ENCODE data around the gene GPC5.

Gene GPC5

DNA sequence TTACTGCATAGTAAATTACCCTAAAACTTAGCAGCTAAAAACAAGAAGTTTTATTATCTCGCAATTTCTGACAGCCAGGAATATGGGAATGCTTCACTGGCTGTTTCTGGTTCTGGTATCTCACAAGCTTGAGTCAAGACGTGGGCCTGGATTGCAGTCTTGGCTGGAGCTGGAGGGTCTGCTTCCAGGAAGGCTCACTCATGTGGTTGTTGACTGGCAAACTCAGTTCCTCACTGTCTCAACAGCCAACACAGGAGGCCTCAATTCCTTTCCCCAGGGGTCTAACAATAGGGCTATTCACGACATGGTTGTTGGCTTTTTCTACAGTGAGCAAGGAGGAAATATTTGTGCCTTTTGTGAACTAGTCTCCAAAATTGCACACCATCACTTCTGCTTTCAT, 146.3 kb downstream of the GPC5 start:
- no peak overlapping the region for H2AFZ ChIP-seq (ENCODE audit: low read depth)
- TF ChIP-seq, protein P1, sequence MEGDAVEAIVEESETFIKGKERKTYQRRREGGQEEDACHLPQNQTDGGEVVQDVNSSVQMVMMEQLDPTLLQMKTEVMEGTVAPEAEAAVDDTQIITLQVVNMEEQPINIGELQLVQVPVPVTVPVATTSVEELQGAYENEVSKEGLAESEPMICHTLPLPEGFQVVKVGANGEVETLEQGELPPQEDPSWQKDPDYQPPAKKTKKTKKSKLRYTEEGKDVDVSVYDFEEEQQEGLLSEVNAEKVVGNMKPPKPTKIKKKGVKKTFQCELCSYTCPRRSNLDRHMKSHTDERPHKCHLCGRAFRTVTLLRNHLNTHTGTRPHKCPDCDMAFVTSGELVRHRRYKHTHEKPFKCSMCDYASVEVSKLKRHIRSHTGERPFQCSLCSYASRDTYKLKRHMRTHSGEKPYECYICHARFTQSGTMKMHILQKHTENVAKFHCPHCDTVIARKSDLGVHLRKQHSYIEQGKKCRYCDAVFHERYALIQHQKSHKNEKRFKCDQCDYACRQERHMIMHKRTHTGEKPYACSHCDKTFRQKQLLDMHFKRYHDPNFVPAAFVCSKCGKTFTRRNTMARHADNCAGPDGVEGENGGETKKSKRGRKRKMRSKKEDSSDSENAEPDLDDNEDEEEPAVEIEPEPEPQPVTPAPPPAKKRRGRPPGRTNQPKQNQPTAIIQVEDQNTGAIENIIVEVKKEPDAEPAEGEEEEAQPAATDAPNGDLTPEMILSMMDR (conservative IDR thresholded peaks at IDR 0.05; ENCODE audit: low read depth, low read length), result no peak
- H3K79me2 ChIP-seq (ENCODE audit: insufficient read depth, low read depth), result no peaks in the 10 kb centered on the region
- no peak overlapping the region for H3K4me2 ChIP-seq
- no peak overlapping the region for H3K4me3 ChIP-seq (IDR thresholded peaks at IDR 0.05; ENCODE audit: insufficient read depth, low read depth, low read length)
- no peaks in the 10 kb centered on the region for H4K20me1 ChIP-seq (ENCODE audit: insufficient read depth)
- no peak overlapping the region for H3K27ac ChIP-seq
- H3K27me3 ChIP-seq (ENCODE audit: insufficient read depth, low read depth), result no peaks in the 10 kb centered on the region
- H3K9ac ChIP-seq, result no peak overlapping the region
- no peaks in the 10 kb centered on the region for H3K36me3 ChIP-seq (ENCODE audit: insufficient read depth)
- H3K4me1 ChIP-seq (ENCODE audit: low read depth, poor library complexity, severe bottlenecking), result no peaks in the 10 kb centered on the region

DNA sequence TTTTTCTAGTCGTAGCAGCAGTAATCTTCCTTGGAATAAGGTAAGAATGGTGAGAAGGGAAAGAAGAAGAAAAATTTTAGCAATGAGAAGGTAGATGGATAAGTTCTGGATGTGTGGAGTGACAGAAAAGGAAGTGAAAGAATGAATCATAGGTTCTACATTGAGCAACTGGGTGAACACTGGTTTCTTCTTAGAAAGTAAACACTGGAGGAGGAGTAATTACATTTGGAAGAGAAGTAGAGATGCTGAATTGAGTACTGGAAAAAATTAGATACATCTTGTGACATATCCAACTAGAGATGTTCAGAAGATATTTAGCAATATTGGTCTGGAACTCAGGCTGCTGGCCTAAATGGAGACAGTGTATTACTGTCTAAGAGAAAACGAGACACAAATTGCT, 148.5 kb downstream of the GPC5 start:
- no peaks in the 10 kb centered on the region for H3K4me1 ChIP-seq (ENCODE audit: low read depth, poor library complexity, severe bottlenecking)
- no peak overlapping the region for H3K9ac ChIP-seq
- H3K79me2 ChIP-seq (ENCODE audit: insufficient read depth, low read depth), result no peaks in the 10 kb centered on the region
- no peak overlapping the region for H3K27ac ChIP-seq
- TF ChIP-seq, protein P1 (conservative IDR thresholded peaks at IDR 0.05; ENCODE audit: low read depth, low read length), result no peak
- H2AFZ ChIP-seq (ENCODE audit: low read depth), result no peak overlapping the region
- no peaks in the 10 kb centered on the region for H3K27me3 ChIP-seq (ENCODE audit: insufficient read depth, low read depth)
- no peaks in the 10 kb centered on the region for H4K20me1 ChIP-seq (ENCODE audit: insufficient read depth)
- H3K36me3 ChIP-seq (ENCODE audit: insufficient read depth), result no peaks in the 10 kb centered on the region
- no peak overlapping the region for H3K4me3 ChIP-seq (IDR thresholded peaks at IDR 0.05; ENCODE audit: insufficient read depth, low read depth, low read length)
- no peak overlapping the region for H3K4me2 ChIP-seq

- Histone ChIP-seq H3K4me2 (no peak overlapping the region), H3K27me3 (ENCODE audit: insufficient read depth, low read depth) (no peaks in the 10 kb centered on the region), H3K27ac (no peak overlapping the region), H2AFZ (ENCODE audit: low read depth) (no peak overlapping the region), H3K4me1 (ENCODE audit: low read depth, poor library complexity, severe bottlenecking) (no peaks in the 10 kb centered on the region), H3K9ac (no peak overlapping the region), H3K36me3 (ENCODE audit: insufficient read depth) (no peaks in the 10 kb centered on the region), H4K20me1 (ENCODE audit: insufficient read depth) (no peaks in the 10 kb centered on the region), H3K79me2 (ENCODE audit: insufficient read depth, low read depth) (no peaks in the 10 kb centered on the region), H3K4me3 (IDR thresholded peaks at IDR 0.05; ENCODE audit: insufficient read depth, low read depth, low read length) (no peak overlapping the region)
- TF ChIP-seq, protein P1 (conservative IDR thresholded peaks at IDR 0.05; ENCODE audit: low read depth, low read length), result no peak
These were observed 155.2 kb downstream of the GPC5 start for GRCh38 chr13:91553584-91553983.

DNA sequence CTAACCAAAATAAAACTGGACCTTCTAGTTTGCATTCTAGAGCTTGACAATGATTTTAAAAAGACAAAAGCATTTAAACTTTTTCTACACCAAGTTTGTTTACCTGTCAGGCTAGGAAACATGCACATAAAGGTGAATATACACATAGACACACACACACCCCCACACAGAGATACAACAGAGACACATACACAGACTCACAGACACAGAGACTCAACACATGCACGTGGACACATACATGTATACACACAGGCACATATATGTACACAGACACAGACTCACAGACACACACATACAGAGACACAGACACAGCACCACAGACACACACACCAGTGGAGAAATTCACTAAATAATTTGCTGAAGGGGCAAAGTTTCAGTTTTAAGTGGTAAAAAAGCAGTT, 155.7 kb downstream of the GPC5 start:
- no peak overlapping the region for H2AFZ ChIP-seq (ENCODE audit: low read depth)
- no peaks in the 10 kb centered on the region for H3K36me3 ChIP-seq (ENCODE audit: insufficient read depth)
- no peak overlapping the region for H3K4me3 ChIP-seq (IDR thresholded peaks at IDR 0.05; ENCODE audit: insufficient read depth, low read depth, low read length)
- TF ChIP-seq, protein P1 (conservative IDR thresholded peaks at IDR 0.05; ENCODE audit: low read depth, low read length), result no peak
- H3K27me3 ChIP-seq (ENCODE audit: insufficient read depth, low read depth), result no peaks in the 10 kb centered on the region
- H3K4me1 ChIP-seq (ENCODE audit: low read depth, poor library complexity, severe bottlenecking), result no peaks in the 10 kb centered on the region
- no peak overlapping the region for H3K9ac ChIP-seq
- no peak overlapping the region for H3K4me2 ChIP-seq
- no peaks in the 10 kb centered on the region for H3K79me2 ChIP-seq (ENCODE audit: insufficient read depth, low read depth)
- H4K20me1 ChIP-seq (ENCODE audit: insufficient read depth), result no peaks in the 10 kb centered on the region
- no peak overlapping the region for H3K27ac ChIP-seq
